ENCODE results near the gene RNU1-3.
"Not testable (repeated sequence)": the region's sequence is repeated elsewhere in the genome, so short reads cannot be mapped to it uniquely, and the experiment has no call there.

DNA sequence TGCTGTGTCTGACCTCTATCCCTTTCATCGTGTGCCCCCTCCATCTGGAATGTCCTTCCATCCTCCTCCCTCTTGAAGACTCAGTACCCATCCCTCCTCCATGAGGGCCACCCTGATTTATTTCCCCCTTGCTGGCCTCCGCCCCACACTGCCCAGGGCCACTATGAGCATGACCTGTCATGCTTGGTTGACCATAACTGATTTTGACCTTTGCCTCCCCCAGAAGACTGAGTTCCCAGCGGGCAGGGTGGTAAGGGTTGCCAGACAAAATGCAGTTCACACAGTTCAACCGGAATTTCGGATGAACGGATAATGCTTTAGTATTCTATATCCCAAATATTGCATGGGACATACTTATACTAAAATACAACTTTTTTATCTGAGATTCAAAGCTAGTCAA lies 42.0 kb upstream of the RNU1-3 start:
- not testable (repeated sequence) for TF ChIP-seq TAF1 (IDR thresholded peaks at IDR 0.05; ENCODE audit: low read depth, low read length); POLR2AphosphoS5 (IDR thresholded peaks at IDR 0.05; ENCODE audit: low read depth, low read length); PAX5 (IDR thresholded peaks at IDR 0.05; ENCODE audit: insufficient read depth, low read length, severe bottlenecking)
